Pancreas (tissue), 10 donors: ENCODE results near the gene TM9SF3. TPM values are rescaled to one million over a fixed set of nuclear protein-coding genes. Genes with fewer than 3 reads are reported as not detected.

Source experiments
- ATAC-seq, 4 donors: fragments of 200-7000 bp; cut with Tn5 transposase; one replicate each; pipeline versions ENCODE4 v1.8.0 to v1.9.1; 2020; ENCODE audit warnings: mild to moderate bottlenecking in 4 of 4, moderate library complexity in 4 of 4
- DNase-seq, 6 donors: peaks; one replicate each; pipeline ENCODE4 v3.0.0-alpha.2; 2020
- FAIRE-seq: peaks from 2 replicates; lab custom pipeline; 2012; peaks lifted over from hg19 to GRCh38; lab: Jason Lieb, UNC
- H3K27ac ChIP-seq, 4 donors: fragments of 200-600 bp; sonication (generic); 1 replicate in 3 of 4; 2 replicates in 1 of 4; pipeline versions ENCODE4 v1.5.0 to v1.8.0; 2020
- H3K27me3 ChIP-seq, 4 donors: fragments of 200-600 bp; one replicate each; pipeline ENCODE4 v1.8.0; 2021
- H3K36me3 ChIP-seq, 3 donors: fragments of 200-600 bp; sonication (generic) in 1 of 3; one replicate each; pipeline versions ENCODE4 v1.5.0 to v1.8.0; 2020 to 2021
- H3K4me1 ChIP-seq, 3 donors: fragments of 200-600 bp; one replicate each; pipeline ENCODE4 v1.8.0; 2021
- H3K4me3 ChIP-seq, 4 donors: fragments of 200-600 bp; sonication (generic) in 2 of 4; one replicate each; pipeline versions ENCODE4 v1.5.0 to v1.8.0; 2020 to 2021
- H3K9me3 ChIP-seq, 4 donors: fragments of 200-600 bp; one replicate each; pipeline ENCODE4 v1.8.0; 2021
- CTCF ChIP-seq, 4 donors: fragments of 200-600 bp; sonication (generic) in 3 of 4; IDR thresholded peaks; one replicate each; pipeline versions ENCODE4 v1.5.0 to v1.8.0; 2021; ENCODE audit warnings: antibody characterized with exemption in 4 of 4
- WGBS, 2 donors: extraction: QIAGEN DNeasy Blood & Tissue Kit; methylation state at CpG; one replicate each; pipeline ENCODE4 v1.1.7; 2013; 5-methylcytosine and 5-hydroxymethylcytosine counted together
- intact Hi-C, 3 donors: fragments of 100-400 bp; cut with DNase I; formaldehyde crosslinking; loops; one replicate each; pipeline versions ENCODE4 v1.11.1 to v1.14.2; 2022
- polyA plus RNA-seq, 2 donors: library from polyadenylated mRNA; stranded (reverse); fragments of 200-250 nt; gene quantifications; one replicate each; pipeline ENCODE4 v1.2.3, GENCODE V29; 2013
- total RNA-seq, 6 donors: library from RNA; stranded (reverse); fragmentation: NEBNext Ultra II Directional in 4 of 6; extraction: Animal tissue kit (Norgen Biotek cat#: 25700) in 4 of 6; gene quantifications; one replicate each; pipeline versions ENCODE4 v1.2.1 to v1.2.4, GENCODE V29; 2021 to 2023
- donor health status: healthy with polysubstance abuse.
- donor health status: DM: no; HTN: no; CAD: no; lungs with moderate emphysema.
- donor health status: DM: no; HTN: no; CAD: no.
- donor health status: control.
- donor health status: control.
- donor health status: Bipolar disorder and iron deficiency.
- donor health status: DM: yes; HTN: yes; CAD: no.
- donor health status: DM: no; HTN: no; CAD: no.
- donor health status: DM: no; HTN: no; CAD: no.
- donor health status: DM: yes; HTN: yes; CAD: no.

The TM9SF3 gene
- total and polyA plus RNA-seq, 8 donors: 15.5 to 110 (median 60.2) TPM

- Histone ChIP-seq H3K4me1 (peaks cover 25 to 40% (median 33%) of the 10 kb centered on the region in 3 donors), H3K9me3 (no peaks in the 10 kb centered on the region), H3K4me3 (no peak overlapping the region), H3K27me3 (no peaks in the 10 kb centered on the region), H3K27ac (peak overlapping the region in 2 of 4 donors; percentile 0 to 28), H3K36me3 (no peaks in the 10 kb centered on the region)
- FAIRE-seq: no peak
- DNase-seq: no peak
- peak in 3 of 4 donors; percentile 35 to 54 (median 48) for ATAC-seq
- intact Hi-C loops: no loop called here
- 32 to 38% methylated on average over 1 of the region's 1 CpG for WGBS, 2 donors
- TF ChIP-seq CTCF (IDR thresholded peaks at IDR 0.05): no peak
Measured at GRCh38 chr10:96568402-96568801, 18.4 kb downstream of the TM9SF3 start.

GRCh38 chr10:96565774-96566173 lies 21.0 kb downstream of the TM9SF3 start:
- WGBS, 2 donors: 22 to 24% methylated on average over 1 of the region's 1 CpG
- Histone ChIP-seq H3K36me3 (no peaks in the 10 kb centered on the region), H3K27ac (no peak overlapping the region), H3K9me3 (no peaks in the 10 kb centered on the region), H3K4me3 (no peak overlapping the region), H3K27me3 (no peaks in the 10 kb centered on the region), H3K4me1 (peaks cover 15 to 28% (median 18%) of the 10 kb centered on the region in 3 donors)
- DNase-seq (no peak), ATAC-seq (peak in 1 of 4 donors; percentile 30), FAIRE-seq (no peak)
- TF ChIP-seq CTCF (IDR thresholded peaks at IDR 0.05): no peak
- intact Hi-C loops: no loop called here

GRCh38 chr10:96560966-96561887 lies 25.6 kb downstream of the TM9SF3 start:
- ATAC-seq: peak; percentile 44 to 71 (median 64)
- H3K4me1 ChIP-seq: peaks cover 0 to 14% (median 4%) of the 10 kb centered on the region in 3 donors
- H3K36me3 ChIP-seq: peaks cover 0 to 7% (median 4%) of the 10 kb centered on the region in 3 donors
- 56 to 60% methylated on average over 3 of the region's 3 CpGs for WGBS, 2 donors
- no peak overlapping the region for H3K4me3 ChIP-seq
- peak; percentile 9 for FAIRE-seq
- intact Hi-C loops: no loop called here
- H3K9me3 ChIP-seq: no peaks in the 10 kb centered on the region
- DNase-seq: no peak
- no peaks in the 10 kb centered on the region for H3K27me3 ChIP-seq
- TF ChIP-seq CTCF (IDR thresholded peaks at IDR 0.05): no peak
- H3K27ac ChIP-seq: no peak overlapping the region

- H3K4me1 ChIP-seq: peaks cover 0 to 10% (median 2%) of the 10 kb centered on the region in 3 donors
- ATAC-seq (no peak), DNase-seq (no peak), FAIRE-seq (no peak)
- no peaks in the 10 kb centered on the region for H3K27me3 ChIP-seq
- H3K36me3 ChIP-seq: peaks cover 0 to 7% (median 4%) of the 10 kb centered on the region in 3 donors
- intact Hi-C loops: no loop called here
- 84 to 91% methylated on average over 2 of the region's 2 CpGs for WGBS, 2 donors
- no peaks in the 10 kb centered on the region for H3K9me3 ChIP-seq
- TF ChIP-seq CTCF (IDR thresholded peaks at IDR 0.05): no peak
- no peak overlapping the region for H3K27ac ChIP-seq
- no peak overlapping the region for H3K4me3 ChIP-seq
Measured at GRCh38 chr10:96560489-96560888, 26.3 kb downstream of the TM9SF3 start.
